ENCODE measurements around the gene CACNG4. TPM values are rescaled to one million over a fixed set of nuclear protein-coding genes. Genes with fewer than 3 reads are reported as not detected.

The CACNG4 gene
- total RNA-seq, 1 donor from 2014 or later = 27.5 TPM

- H3K27ac Mint-ChIP-seq = no peak within 1 kb of the TSS
Measured at GRCh38 chr17:67044016-67044772, 79.7 kb downstream of the CACNG4 start, which contains the start of gene CACNG1. CACNG1 (plus strand) TSS chr17:67044554; CDS start chr17:67044661, 107 bp downstream.

GRCh38 chr17:67044940-67045339 is 80.4 kb downstream of the CACNG4 start:
- Mint-ChIP-seq H3K27me3 (peaks cover 3% of the 10 kb centered on the region), H3K4me3 (no peak overlapping the region), H3K9me3 (peaks cover 8% of the 10 kb centered on the region), H3K36me3 (no peaks in the 10 kb centered on the region), H3K27ac (no peak overlapping the region), H3K4me1 (ENCODE audit: unreplicated experiment) (peaks cover 8% of the 10 kb centered on the region)
- no peak for TF ChIP-seq CTCF (conservative IDR thresholded peaks at IDR 0.05)
- DNase-seq (ENCODE audit: extremely low spot score, unreplicated experiment) = no peak

More at GRCh38 chr17:67044016-67044772, 79.7 kb downstream of the CACNG4 start, which contains the start of gene CACNG1:
- DNase-seq (ENCODE audit: extremely low spot score, unreplicated experiment) = no peak
- no peak for TF ChIP-seq CTCF (conservative IDR thresholded peaks at IDR 0.05)
- Mint-ChIP-seq H3K36me3 (no peaks in the 10 kb centered on the region), H3K4me3 (no peak within 1 kb of the TSS), H3K4me1 (ENCODE audit: unreplicated experiment) (peaks cover 8% of the 10 kb centered on the region), H3K27me3 (peaks cover 3% of the 10 kb centered on the region), H3K9me3 (peaks cover 8% of the 10 kb centered on the region)

GRCh38 chr17:67046398-67046797 is 81.9 kb downstream of the CACNG4 start:
- Mint-ChIP-seq H3K9me3 (peaks cover 8% of the 10 kb centered on the region), H3K27me3 (peaks cover 3% of the 10 kb centered on the region), H3K36me3 (no peaks in the 10 kb centered on the region), H3K27ac (no peak overlapping the region), H3K4me3 (no peak overlapping the region), H3K4me1 (ENCODE audit: unreplicated experiment) (peaks cover 8% of the 10 kb centered on the region)
- no peak for DNase-seq (ENCODE audit: extremely low spot score, unreplicated experiment)
- no peak for TF ChIP-seq CTCF (conservative IDR thresholded peaks at IDR 0.05)

GRCh38 chr17:67047382-67047781 is 82.9 kb downstream of the CACNG4 start:
- Mint-ChIP-seq H3K9me3 (peaks cover 8% of the 10 kb centered on the region), H3K27ac (no peak overlapping the region), H3K4me1 (ENCODE audit: unreplicated experiment) (peaks cover 8% of the 10 kb centered on the region), H3K27me3 (peaks cover 2% of the 10 kb centered on the region), H3K4me3 (no peak overlapping the region), H3K36me3 (no peaks in the 10 kb centered on the region)
- no peak for DNase-seq (ENCODE audit: extremely low spot score, unreplicated experiment)
- TF ChIP-seq CTCF (conservative IDR thresholded peaks at IDR 0.05) = no peak

GRCh38 chr17:67049025-67049739 is 84.7 kb downstream of the CACNG4 start:
- DNase-seq (ENCODE audit: extremely low spot score, unreplicated experiment) = no peak
- Mint-ChIP-seq H3K4me3 (no peak overlapping the region), H3K27ac (no peak overlapping the region), H3K27me3 (no peaks in the 10 kb centered on the region), H3K4me1 (ENCODE audit: unreplicated experiment) (no peaks in the 10 kb centered on the region), H3K9me3 (peaks cover 8% of the 10 kb centered on the region), H3K36me3 (no peaks in the 10 kb centered on the region)
- TF ChIP-seq CTCF (conservative IDR thresholded peaks at IDR 0.05) = no peak
